ENCODE data around the gene ANKRD66. TPM values are rescaled to one million over a fixed set of nuclear protein-coding genes. Genes with fewer than 3 reads are reported as not detected.

Gene ANKRD66
- total and polyA plus RNA-seq, 2 of the 4 experiments (the other 2 are of a cell fraction), result not detected

DNA sequence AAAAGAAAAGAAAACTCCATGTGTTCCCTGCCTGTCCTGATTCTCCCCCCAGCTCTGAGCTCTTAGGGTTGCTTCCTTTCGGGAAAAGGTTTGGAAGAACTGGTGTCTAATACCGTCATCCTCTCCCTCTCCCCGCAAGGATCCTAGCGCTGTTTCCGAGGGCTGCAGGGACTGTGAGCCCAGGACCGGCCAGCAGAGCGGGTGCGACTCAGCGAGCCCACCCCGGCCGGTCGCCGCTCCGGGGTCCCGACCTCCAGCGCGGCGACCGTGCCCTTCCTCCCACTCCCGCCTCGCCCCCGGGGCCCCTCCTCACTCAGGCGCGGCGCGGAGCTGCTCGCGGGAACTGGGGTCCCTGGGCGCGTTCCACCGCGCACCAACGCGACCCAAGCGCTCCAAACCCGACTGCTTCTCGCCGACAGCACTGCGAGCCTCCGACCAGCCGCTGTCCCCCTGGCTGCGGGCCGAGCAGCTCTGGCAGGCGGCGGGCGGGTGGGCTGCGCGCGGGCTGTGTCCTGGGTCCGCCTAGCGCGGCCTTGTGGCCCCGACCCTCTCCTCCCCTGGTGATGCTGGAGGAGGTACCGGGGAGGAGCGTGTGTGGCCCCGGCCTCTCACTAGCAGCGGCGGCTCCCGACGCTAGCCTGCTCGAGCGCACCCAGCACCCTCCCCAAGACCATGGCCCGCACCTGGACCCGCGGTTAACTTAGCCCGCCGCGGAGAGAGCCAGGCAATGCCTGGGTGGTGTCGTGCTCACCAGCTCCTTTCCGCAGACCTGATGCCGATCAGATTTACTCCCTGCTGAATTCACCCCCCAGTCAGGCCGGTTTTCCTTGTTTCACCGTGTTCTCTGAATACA is 11.6 kb upstream of the ANKRD66 start, which contains the start of gene PLA2G7 (continued):
- no peak for TF ChIP-seq SMC3 (IDR thresholded peaks at IDR 0.05; ENCODE audit: low read depth, low read length)

DNA sequence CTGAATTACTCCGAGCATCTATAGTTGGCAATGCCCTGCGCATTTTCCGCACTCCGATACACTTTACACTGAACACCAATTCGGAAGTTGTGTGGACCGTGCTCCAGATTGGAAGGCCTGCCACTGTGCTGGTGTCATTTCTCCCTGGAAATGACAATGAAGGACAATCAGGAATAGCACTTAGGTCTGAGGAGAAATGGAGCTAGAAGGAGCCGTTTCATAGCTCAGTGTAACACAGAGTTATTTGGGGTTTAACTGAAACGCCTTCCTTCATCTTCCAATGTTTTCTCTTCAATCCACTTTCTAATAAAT is 11.1 kb upstream of the ANKRD66 start:
- no peak overlapping the region for H3K4me3 ChIP-seq (ENCODE audit: insufficient read depth, low read depth, low read length)
- H4K20me1 ChIP-seq (ENCODE audit: insufficient read depth, low read length), result no peaks in the 10 kb centered on the region
- H3K4ac ChIP-seq (ENCODE audit: low read depth, low read length), result no peak overlapping the region
- no peak overlapping the region for H2BK15ac ChIP-seq (ENCODE audit: low read depth, low read length)
- H3K79me1 ChIP-seq (ENCODE audit: low read depth in 1 of 2, low read length in 2 of 2), result no peaks in the 10 kb centered on the region
- POLR2A ChIA-PET (ENCODE audit: unreplicated experiment), result no interaction called here
- in situ Hi-C loops (cut with MboI; ENCODE audit: low sequenced_read_pairs), result no loop called here
- H3K23ac ChIP-seq (ENCODE audit: low read depth, low read length), result no peak overlapping the region
- dilution Hi-C loops (cut with HindIII; ENCODE audit: low sequenced_read_pairs, unreplicated experiment), result no loop called here
- no peak overlapping the region for H4K5ac ChIP-seq (ENCODE audit: low read depth, low read length)
- H2AK9ac ChIP-seq (replicated peaks; ENCODE audit: low read depth, low read length, poor library complexity), result no peak overlapping the region
- no peak for ATAC-seq (ENCODE audit: low read depth)
- 0% methylated on average over 1 of the region's 8 CpGs; no CpG with 5 or more reads in 1 of the 2 experiments for WGBS, 2 experiments (ENCODE audit: extremely low coverage in 2 of 2, insufficient read length in 1 of 2)
- no peak overlapping the region for H3K18ac ChIP-seq (ENCODE audit: low read depth, low read length)
- no peak overlapping the region for H2AFZ ChIP-seq (replicated peaks; ENCODE audit: low read length, poor library complexity)
- no peak overlapping the region for H2AK5ac ChIP-seq (ENCODE audit: low read depth, low read length)
- H2BK120ac ChIP-seq (ENCODE audit: low read depth, low read length), result no peak overlapping the region
- no peak overlapping the region for H4K91ac ChIP-seq (ENCODE audit: insufficient read depth, low read depth, low read length)
- CTCF ChIA-PET, result no interaction called here
- H4K8ac ChIP-seq (ENCODE audit: low read depth in 2 of 2, low read length in 2 of 2), result no peak overlapping the region
- no TSS peak for BruUV-seq (replicated peaks)
- no peaks in the 10 kb centered on the region for H3K9me1 ChIP-seq (ENCODE audit: insufficient read depth, low read length)
- H2BK20ac ChIP-seq (ENCODE audit: low read depth, low read length), result no peak overlapping the region
- no peak overlapping the region for H3K4me2 ChIP-seq (ENCODE audit: low read depth, low read length)
- H3K14ac ChIP-seq (replicated peaks; ENCODE audit: low read depth, low read length), result no peak overlapping the region
- 0 out of 2 replicates have a peak, but pooled peaks cover 2% of the 10 kb centered on the region for H3K4me1 ChIP-seq (ENCODE audit: control insufficient read depth, insufficient read depth, low read length)
- TF ChIP-seq BHLHE40 (IDR thresholded peaks at IDR 0.05; ENCODE audit: low read depth, low read length) (no peak), CEBPB (IDR thresholded peaks at IDR 0.05; ENCODE audit: low read depth, low read length) (no peak), NFE2L2 (IDR thresholded peaks at IDR 0.05; ENCODE audit: low read depth, low read length) (no peak)
- no peaks in the 10 kb centered on the region for H3K9me3 ChIP-seq (ENCODE audit: control insufficient read depth, insufficient read depth, low read length)
- H3K56ac ChIP-seq (ENCODE audit: extremely low read depth, insufficient read depth, low read length), result no peak overlapping the region
- DNase-seq, result no peak
- H2BK5ac ChIP-seq (ENCODE audit: low read depth, low read length, poor library complexity, severe bottlenecking), result no peak overlapping the region
- H3K36me3 ChIP-seq (ENCODE audit: control insufficient read depth, insufficient read depth, low read length), result no peaks in the 10 kb centered on the region
- H3K27ac ChIP-seq (ENCODE audit: insufficient read depth, low read length), result no peak overlapping the region
- peaks cover 30% of the 10 kb centered on the region for H3K27me3 ChIP-seq (ENCODE audit: control insufficient read depth, insufficient read depth, low read length)
- intact Hi-C loops (cut with micrococcal nuclease), result no loop called here
- no peak overlapping the region for H3K9ac ChIP-seq (ENCODE audit: low read depth, low read length)
